ENCODE results near the gene RABGAP1. TPM values are rescaled to one million over a fixed set of nuclear protein-coding genes. Genes with fewer than 3 reads are reported as not detected.

Gene RABGAP1
- polyA plus RNA-seq, 10 donors: 25.5 to 41.1 (median 35.0) TPM

- DNase-seq: no peak
Measured at GRCh38 chr9:123080444-123080843, 139.6 kb downstream of the RABGAP1 start.

- peak in 2 of 3 donors; percentile 35 to 64 for DNase-seq
Measured at GRCh38 chr9:123081824-123082223, 141.0 kb downstream of the RABGAP1 start.

DNA sequence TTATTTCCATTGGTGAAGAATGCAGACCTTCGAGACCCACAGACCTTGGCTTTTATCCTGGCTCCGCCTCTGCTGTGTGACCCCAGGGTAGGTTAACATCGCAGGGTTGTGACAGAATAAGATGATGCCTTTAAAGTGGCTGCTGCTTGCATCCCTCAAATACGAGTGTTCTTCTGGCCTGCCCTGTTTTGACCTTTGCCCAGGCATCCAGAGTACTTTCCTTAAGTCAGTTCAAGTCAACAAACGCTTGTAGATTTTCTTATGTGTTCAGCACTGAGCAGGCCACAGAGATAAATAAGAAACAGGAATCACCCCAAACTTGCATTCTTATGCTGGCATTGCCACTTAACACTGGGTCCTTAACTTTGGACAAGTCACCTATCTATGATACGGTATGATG, 142.9 kb downstream of the RABGAP1 start:
- DNase-seq: no peak

DNA sequence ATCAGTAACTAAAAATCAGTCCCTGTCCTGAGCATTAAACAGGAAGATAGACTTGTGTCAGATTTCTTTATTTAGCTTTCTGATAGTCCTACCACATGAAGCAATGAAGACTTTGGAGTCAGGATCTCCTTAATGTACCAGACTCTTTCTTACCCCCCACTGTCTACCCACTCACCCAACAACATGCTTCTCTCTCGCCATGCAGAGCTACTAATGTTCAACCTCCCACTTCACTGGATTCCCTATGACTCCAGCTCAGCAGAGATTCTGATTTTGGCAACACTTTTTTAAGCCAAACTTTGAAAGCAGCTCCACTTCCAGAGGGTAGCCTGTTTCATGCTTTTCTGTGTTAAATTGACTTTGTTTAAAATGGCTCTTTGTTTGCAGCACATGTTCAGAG, 143.4 kb downstream of the RABGAP1 start:
- DNase-seq: no peak

- DNase-seq: no peak
Measured at GRCh38 chr9:123085916-123086315, 145.1 kb downstream of the RABGAP1 start.

DNA sequence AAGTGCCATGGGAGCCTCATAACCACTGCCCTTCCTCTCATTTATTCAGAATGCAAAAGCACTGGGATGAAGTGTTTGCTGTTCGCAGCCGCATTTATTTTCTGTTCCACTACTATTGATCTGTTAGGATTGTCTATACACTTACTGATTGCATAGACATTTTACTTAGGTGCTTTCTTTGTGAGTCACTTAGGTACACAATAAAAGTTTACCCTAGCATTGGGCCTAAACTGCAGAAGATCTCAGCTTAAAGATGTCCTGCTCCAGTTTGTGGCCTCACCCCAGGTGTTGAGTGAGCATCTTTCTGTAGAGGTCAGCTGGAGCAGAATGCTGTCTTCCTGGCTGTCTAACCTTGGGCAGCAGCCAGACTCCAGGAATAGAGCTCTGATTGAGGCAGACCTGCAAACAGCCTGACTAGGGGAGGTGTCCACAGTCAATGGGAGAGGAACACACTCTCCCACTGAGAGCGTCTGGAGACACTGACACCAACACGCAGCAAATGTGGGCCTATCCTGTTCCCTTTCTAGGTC, 146.6 kb downstream of the RABGAP1 start:
- DNase-seq: no peak

GRCh38 chr9:123089040-123089439, 148.2 kb downstream of the RABGAP1 start:
- DNase-seq: no peak

DNA sequence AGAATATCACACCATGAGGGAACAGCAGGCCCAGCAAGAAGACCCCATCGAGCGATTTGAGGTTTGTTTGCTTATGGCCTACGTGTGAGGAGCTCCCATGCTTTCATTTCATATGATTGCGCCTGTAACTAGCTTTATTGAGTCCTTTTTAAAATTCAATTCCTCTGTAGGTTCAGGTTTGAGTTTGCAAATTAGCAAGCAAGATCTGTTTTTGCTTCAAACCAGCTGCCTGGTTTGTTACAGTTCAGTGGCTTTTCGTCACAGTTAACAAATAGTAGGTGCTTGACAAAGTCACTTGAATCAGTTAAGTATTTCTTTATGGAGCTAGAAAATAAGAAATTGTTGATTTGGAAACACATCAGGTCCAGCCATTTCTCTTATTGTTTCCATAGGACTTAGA, 149.0 kb downstream of the RABGAP1 start:
- no peak for DNase-seq

GRCh38 chr9:123090198-123090896, 149.5 kb downstream of the RABGAP1 start:
- peak in 1 of 3 donors; percentile 30 for DNase-seq

DNA sequence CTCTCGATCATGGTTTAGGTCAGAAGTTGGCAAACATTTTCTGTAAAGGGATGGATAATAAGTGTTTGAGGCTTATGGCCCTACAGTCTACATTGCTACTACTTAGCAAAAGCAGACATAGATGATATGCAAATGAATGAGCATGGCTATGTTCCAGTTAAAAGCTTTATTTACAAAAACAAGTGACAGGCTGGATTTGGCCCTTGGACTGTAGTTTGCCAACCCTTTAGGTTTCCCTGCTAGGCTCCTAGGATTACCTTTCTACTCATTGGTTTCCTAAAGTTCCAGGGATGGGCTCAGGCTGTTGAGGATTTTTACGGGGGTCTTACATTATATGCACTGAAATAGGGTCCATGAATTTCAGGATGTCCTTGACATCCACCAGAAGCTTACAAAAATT, 150.1 kb downstream of the RABGAP1 start:
- no peak for DNase-seq

DNA sequence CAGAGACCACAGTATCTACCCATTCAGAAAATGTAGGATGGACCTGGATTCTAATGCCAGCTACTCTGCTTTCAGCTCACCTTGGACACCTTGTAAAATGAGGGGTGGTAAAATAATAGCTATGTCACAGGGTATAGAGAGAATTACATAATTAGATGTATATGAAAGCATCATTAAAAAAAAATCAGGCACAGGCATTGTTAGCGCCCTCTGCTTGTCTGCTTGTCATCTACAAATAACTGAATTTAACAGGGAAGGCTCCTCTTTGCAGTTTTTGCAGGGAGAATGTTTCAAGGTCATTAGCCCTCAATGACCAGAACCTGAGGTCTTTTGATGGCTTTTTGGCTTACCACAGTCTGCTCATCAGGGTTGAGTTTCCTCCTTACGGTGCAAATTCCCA, 150.6 kb downstream of the RABGAP1 start:
- DNase-seq: no peak

- no peak for DNase-seq
Measured at GRCh38 chr9:123093141-123093540, 152.3 kb downstream of the RABGAP1 start.

DNA sequence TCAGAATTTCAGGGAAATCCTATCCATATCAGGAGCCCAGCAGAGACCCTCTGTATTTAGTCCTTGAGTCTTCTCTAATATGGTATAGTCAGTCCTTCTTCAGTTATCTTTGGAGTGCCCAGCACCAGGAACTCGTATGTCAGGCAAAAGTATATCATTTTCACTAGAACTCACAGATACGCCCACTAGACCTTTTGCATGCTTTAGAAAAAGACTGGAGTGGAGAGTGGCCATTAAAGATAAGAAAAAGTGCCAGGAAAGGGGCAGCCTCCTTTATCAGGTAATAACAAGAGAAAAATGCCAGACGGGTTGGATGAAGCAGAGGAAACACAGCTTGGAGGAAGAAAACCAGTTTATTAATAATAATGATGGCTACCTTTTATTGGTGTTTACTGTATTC, 156.2 kb downstream of the RABGAP1 start:
- DNase-seq: no peak

GRCh38 chr9:123097430-123098095, 156.7 kb downstream of the RABGAP1 start:
- no peak for DNase-seq

DNA sequence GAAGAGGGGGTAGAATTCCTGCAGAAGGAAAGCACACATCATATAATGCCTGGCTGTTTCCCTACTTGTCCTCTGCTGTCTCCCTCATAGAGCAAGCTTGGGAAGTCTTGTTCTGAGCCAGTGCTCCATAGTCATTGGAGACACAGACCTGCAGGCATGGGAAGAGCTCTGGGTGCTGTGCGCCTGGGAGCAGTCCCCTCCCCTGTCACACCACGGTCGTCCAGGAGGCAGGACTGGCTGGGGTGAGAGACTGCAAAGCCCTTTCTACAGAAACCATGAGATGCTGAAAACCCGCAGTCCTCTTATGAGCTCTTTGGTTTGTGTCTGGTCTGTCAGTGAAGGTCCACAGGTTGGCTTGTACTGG, 157.3 kb downstream of the RABGAP1 start:
- DNase-seq: no peak

DNA sequence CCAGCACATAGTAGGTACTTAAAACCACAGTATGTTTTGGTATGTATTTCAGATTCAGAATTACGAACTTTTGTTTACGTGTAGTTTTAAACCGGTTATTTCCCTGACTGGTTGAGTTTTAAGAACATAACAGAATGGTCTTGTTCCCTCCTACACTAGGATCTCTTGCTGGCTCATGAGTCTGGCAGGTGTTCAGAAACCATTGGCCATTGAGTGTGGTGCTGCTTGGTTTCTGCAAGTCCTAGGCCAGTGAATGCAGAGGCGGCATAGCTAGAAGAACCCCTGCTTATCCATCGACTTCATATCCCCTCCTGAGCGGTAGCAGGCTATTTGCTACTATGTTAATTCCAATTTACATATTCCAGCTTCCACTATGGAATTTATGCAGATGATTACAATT, 158.2 kb downstream of the RABGAP1 start:
- no peak for DNase-seq

GRCh38 chr9:123099548-123099947, 158.7 kb downstream of the RABGAP1 start:
- DNase-seq: no peak

GRCh38 chr9:123102375-123103113, 161.7 kb downstream of the RABGAP1 start:
- DNase-seq: no peak

DNA sequence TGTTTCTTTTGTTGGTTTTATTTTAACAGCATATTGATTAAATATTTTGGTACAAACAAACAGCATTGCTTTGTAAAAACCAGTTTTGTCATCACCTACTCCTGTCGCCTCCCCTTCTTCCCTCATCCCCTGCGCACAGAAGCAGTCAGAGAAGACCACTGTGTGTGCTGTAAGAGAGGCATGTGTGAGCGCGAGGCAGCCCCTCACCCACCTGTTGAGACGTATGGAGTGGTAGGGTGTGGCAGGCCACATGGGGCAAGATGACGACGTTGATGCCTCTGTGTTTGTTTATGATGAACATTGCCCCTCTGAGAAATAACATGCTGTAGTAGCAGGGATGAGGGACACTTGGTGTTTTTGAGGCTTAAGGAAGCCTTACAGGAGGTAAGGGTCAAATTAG, 164.0 kb downstream of the RABGAP1 start:
- no peak for DNase-seq

GRCh38 chr9:123105490-123105889, 164.7 kb downstream of the RABGAP1 start:
- no peak for DNase-seq

DNA sequence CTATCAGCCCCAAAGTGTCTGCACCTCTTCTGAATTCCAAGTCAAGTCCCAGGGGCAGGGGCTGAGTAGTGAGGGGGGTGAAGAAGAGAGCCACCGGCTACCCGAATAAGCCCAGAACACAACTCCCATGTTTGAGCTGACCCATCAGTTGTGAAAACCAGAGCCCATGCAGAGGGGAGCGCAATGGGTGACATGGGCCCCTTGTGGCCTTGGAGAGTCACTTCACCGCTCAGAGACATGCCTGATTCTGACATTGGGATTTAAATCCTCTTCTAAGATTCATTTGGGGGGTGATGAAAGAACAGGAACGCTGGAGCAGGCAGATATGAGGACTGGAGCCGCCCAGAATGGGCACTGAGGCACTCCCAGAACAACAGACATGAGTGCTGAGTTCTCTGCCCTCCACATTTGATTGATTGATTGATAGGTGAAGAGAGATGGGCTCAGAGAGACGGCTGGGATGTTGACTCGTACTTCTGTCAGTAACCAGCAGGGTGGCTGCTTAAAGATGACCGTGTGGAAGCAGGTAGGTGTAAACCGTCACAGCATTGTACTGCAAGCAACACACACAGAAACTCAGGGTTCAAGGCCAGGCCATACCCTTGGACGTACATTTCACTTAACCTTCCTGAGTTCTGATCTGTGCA, 166.9 kb downstream of the RABGAP1 start:
- DNase-seq: no peak

GRCh38 chr9:123108976-123109375, 168.2 kb downstream of the RABGAP1 start:
- no peak for DNase-seq
